ENCODE data around the gene SPPL2C. TPM values are rescaled to one million over a fixed set of nuclear protein-coding genes. Genes with fewer than 3 reads are reported as not detected.

Gene SPPL2C
- total RNA-seq, 1 experiment from 2014 or later = not detected

GRCh38 chr17:45837603-45838002 lies 7.1 kb upstream of the SPPL2C start:
- TF ChIP-seq PRDM15 (CRISPR knock-in tag; IDR thresholded peaks at IDR 0.05) (no peak), NFE2L1 (CRISPR knock-in tag; IDR thresholded peaks at IDR 0.05) (no peak), SP1 (CRISPR knock-in tag; conservative IDR thresholded peaks at IDR 0.05) (no peak), TEAD4 (CRISPR knock-in tag; IDR thresholded peaks at IDR 0.05) (no peak)

GRCh38 chr17:45838751-45839295 lies 5.9 kb upstream of the SPPL2C start:
- no peaks in the 10 kb centered on the region; the same call in 1 of the 2 replicates for H3K27me3 Mint-ChIP-seq (ENCODE audit: low read depth)
- ChIA-PET POLR2A (interaction anchor here (0.7 kb wide), 1 partner anchor 207 kb away, joined by 5 read pairs; no protein-coding TSS in a partner anchor), CTCF (interaction anchor here (0.7 to 1.4 kb wide), 5 partner anchors 25 to 199 kb away, joined by 3 to 6 read pairs (median 3); no protein-coding TSS in a partner anchor)
- 0 out of 2 replicates have a peak, but pooled peaks cover 5% of the 10 kb centered on the region for H3K4me1 Mint-ChIP-seq
- H3K36me3 Mint-ChIP-seq = no peaks in the 10 kb centered on the region
- no peak overlapping the region for H3K27ac Mint-ChIP-seq
- no peak overlapping the region for H3K4me3 Mint-ChIP-seq
- H3K9me3 Mint-ChIP-seq = no peaks in the 10 kb centered on the region
- ATAC-seq (no peak), DNase-seq (ENCODE audit: low spot score) (no peak)
- TF ChIP-seq AFF4 (CRISPR knock-in tag; IDR thresholded peaks at IDR 0.05; ENCODE audit: borderline replicate concordance) = no peak
- no peak for TF ChIP-seq ATF2 (CRISPR knock-in tag; IDR thresholded peaks at IDR 0.05; ENCODE audit: borderline replicate concordance, low read depth)
- TF ChIP-seq ESRRA (CRISPR knock-in tag; IDR thresholded peaks at IDR 0.05; ENCODE audit: borderline replicate concordance) = no peak
- no peak for TF ChIP-seq ZNF317 (CRISPR knock-in tag; IDR thresholded peaks at IDR 0.05; ENCODE audit: borderline replicate concordance, low read depth)
- no peak for TF ChIP-seq FOXJ3 (CRISPR knock-in tag; IDR thresholded peaks at IDR 0.05; ENCODE audit: borderline replicate concordance)
- no peak for TF ChIP-seq ATF6 (CRISPR knock-in tag; IDR thresholded peaks at IDR 0.05)
- no peak for TF ChIP-seq GRHL2 (CRISPR knock-in tag; IDR thresholded peaks at IDR 0.05; ENCODE audit: insufficient replicate concordance, severe bottlenecking)
- no peak for TF ChIP-seq GTF2I (CRISPR knock-in tag; conservative IDR thresholded peaks at IDR 0.05)
- no peak for TF ChIP-seq ZBTB43 (CRISPR knock-in tag; IDR thresholded peaks at IDR 0.05)
- TF ChIP-seq FOXP1 (CRISPR knock-in tag; IDR thresholded peaks at IDR 0.05; ENCODE audit: borderline replicate concordance) = no peak
- TF ChIP-seq ZNF532 (CRISPR knock-in tag; IDR thresholded peaks at IDR 0.05; ENCODE audit: borderline replicate concordance) = no peak
- no peak for TF ChIP-seq IRF2 (CRISPR knock-in tag; IDR thresholded peaks at IDR 0.05; ENCODE audit: borderline replicate concordance, low read depth)
- TF ChIP-seq CREM (CRISPR knock-in tag; IDR thresholded peaks at IDR 0.05) = no peak

More at GRCh38 chr17:45837603-45838002, 7.1 kb upstream of the SPPL2C start:
- no peak overlapping the region for H3K4me3 Mint-ChIP-seq
- 0 out of 2 replicates have a peak, but pooled peaks cover 5% of the 10 kb centered on the region for H3K4me1 Mint-ChIP-seq
- ChIA-PET POLR2A (no interaction called here), CTCF (interaction anchor here (0.6 to 2.6 kb wide), 6 partner anchors 9 to 197 kb away, joined by 3 to 17 read pairs (median 8); partner anchors contain the start of gene CRHR1)
- H3K27me3 Mint-ChIP-seq (ENCODE audit: low read depth) = no peaks in the 10 kb centered on the region; the same call in 1 of the 2 replicates
- no peaks in the 10 kb centered on the region for H3K36me3 Mint-ChIP-seq
- no peak for ATAC-seq
- H3K9me3 Mint-ChIP-seq = no peaks in the 10 kb centered on the region
- H3K27ac Mint-ChIP-seq = no peak overlapping the region
- no peak for DNase-seq (ENCODE audit: low spot score)
